ENCODE data around the gene SLC25A18.

The SLC25A18 gene

GRCh38 chr22:17588606-17589005, 25.3 kb downstream of the SLC25A18 start:
- TF ChIP-seq CTCF (conservative IDR thresholded peaks at IDR 0.05; ENCODE audit: low read depth, low read length): no peak
- H3K4me3 ChIP-seq (ENCODE audit: low read depth, low read length): no peak overlapping the region
- DNase-seq (ENCODE audit: low read depth): no peak

- DNase-seq (ENCODE audit: low read depth): no peak
- no peak overlapping the region for H3K4me3 ChIP-seq (ENCODE audit: low read depth, low read length)
- no peak for TF ChIP-seq CTCF (conservative IDR thresholded peaks at IDR 0.05; ENCODE audit: low read depth, low read length)
These were observed 26.6 kb downstream of the SLC25A18 start for GRCh38 chr22:17589810-17590375.

- DNase-seq (ENCODE audit: low read depth): no peak
- H3K4me3 ChIP-seq (ENCODE audit: low read depth, low read length): no peak overlapping the region
- no peak for TF ChIP-seq CTCF (conservative IDR thresholded peaks at IDR 0.05; ENCODE audit: low read depth, low read length)
These were observed 27.3 kb downstream of the SLC25A18 start for GRCh38 chr22:17590586-17590985.

- no peak for DNase-seq (ENCODE audit: low read depth)
- no peak for TF ChIP-seq CTCF (conservative IDR thresholded peaks at IDR 0.05; ENCODE audit: low read depth, low read length)
- H3K4me3 ChIP-seq (ENCODE audit: low read depth, low read length): no peak overlapping the region
These were observed 28.9 kb downstream of the SLC25A18 start for GRCh38 chr22:17592201-17592600.

- TF ChIP-seq CTCF (conservative IDR thresholded peaks at IDR 0.05; ENCODE audit: low read depth, low read length): no peak
- DNase-seq (ENCODE audit: low read depth): no peak
- H3K4me3 ChIP-seq (ENCODE audit: low read depth, low read length): no peak overlapping the region
These were observed 32.9 kb downstream of the SLC25A18 start for GRCh38 chr22:17596226-17596625.

- peak; percentile 38 for DNase-seq (ENCODE audit: low read depth)
- TF ChIP-seq CTCF (conservative IDR thresholded peaks at IDR 0.05; ENCODE audit: low read depth, low read length): no peak
- no peak overlapping the region for H3K4me3 ChIP-seq (ENCODE audit: low read depth, low read length)
These were observed 33.9 kb downstream of the SLC25A18 start for GRCh38 chr22:17597217-17597616.

- no peak for DNase-seq (ENCODE audit: low read depth)
- no peak for TF ChIP-seq CTCF (conservative IDR thresholded peaks at IDR 0.05; ENCODE audit: low read depth, low read length)
- no peak overlapping the region for H3K4me3 ChIP-seq (ENCODE audit: low read depth, low read length)
These were observed 35.0 kb downstream of the SLC25A18 start for GRCh38 chr22:17598318-17598717.
